HG02763 (cell line): ENCODE results near the gene ITGA5.

Experiments used
- ATAC-seq: cut with Tn5 transposase; IDR thresholded peaks from one replicate; pipeline ENCODE4 v1.9.1; 2021; ENCODE audit warnings: mild to moderate bottlenecking, moderate library complexity; ENCODE audit not compliant: unreplicated experiment

The ITGA5 gene

DNA sequence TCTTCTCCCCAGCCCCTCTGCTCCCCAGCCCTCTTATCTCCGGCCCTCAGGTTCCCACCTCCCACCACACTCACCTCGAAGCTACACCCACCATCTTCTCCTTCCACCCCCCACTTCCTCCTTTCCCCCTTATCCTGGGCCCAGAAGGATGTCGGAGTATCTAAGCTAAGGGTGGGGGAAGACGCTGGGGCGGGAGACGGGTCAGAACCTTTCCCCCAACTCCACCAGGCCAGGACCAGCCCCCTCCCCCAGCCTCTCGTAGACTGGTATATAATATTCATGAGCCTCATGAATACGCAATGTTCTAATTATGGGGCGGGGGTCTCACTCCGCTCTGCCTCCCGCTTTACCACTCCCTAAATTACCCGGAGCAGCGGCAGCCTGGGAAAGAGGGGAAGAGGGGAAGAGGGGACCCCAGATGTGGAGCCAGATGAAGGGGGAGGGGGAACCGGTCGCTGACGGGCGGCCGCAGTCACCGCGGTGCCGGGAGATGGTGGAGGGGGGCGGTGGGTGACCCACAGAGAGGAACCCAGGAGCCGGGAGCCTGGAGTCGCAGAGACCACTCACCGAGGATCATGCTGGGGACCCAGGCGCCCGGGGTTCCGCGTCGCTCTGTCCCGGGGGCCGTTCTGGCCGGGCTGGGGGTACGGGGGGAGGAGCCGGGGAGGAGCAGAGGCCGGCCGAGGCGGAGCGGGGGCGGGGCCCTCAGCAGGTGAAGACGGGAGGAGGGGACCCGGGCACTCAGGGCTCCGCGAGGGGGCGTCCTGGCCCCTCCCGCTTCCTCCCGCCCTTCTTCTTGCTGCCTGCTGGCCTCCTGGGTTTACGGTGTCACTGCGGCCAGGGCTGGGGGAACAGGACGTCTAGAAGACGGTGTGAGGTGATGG is 28.2 kb downstream of the ITGA5 start:
- no peak for ATAC-seq

DNA sequence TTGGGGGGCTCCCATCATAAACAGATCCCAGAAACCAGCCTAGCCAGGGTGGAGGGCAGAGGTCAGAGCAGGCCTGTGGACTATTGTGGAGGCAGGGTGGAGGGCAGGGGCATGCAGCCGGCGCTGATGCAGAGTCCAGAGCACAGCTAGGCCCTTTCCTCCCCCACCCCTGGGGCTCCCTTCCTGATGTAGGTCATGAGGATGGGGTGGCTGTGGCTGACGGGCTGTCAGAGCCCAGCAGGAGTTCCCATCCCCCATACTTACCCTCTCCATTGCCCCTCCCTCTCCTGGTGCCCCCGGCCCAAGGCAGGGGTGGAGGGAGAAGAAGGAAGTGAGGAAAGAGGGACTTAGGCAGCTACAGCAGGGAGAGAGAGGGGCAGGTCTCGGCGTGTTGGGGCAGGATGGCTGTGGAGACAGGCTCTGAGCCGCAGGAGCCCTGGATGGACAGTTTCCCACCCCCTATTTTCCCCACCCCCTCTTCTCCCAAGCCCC is 28.8 kb downstream of the ITGA5 start:
- ATAC-seq = no peak

DNA sequence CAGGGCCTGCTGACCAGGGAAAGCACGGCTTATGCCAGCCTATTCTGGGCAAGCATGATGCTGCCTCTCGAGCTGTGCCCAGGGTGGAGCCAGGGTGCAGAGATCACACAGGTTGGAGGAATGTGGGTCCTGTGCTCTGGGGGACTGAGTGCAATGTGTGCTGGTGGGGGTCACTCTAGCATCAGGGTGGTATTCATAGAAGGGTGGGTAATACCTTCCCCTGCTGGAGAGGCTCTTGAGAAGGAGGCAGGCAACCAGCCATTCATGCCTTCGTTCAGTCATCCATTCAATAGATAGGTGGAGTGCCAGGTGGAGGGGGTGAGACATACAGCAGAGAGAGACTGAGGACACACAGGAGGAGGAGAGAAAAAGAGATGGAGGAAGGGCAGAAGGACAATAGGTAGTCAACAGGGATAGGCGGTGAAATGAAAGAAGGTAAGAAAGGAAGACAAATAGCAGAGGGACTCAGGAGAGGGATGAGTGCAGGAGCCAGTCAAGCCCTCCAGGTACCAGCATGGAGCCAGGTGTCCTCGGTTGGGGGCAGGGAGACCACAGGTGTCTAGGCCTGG is 29.4 kb downstream of the ITGA5 start:
- ATAC-seq = no peak

DNA sequence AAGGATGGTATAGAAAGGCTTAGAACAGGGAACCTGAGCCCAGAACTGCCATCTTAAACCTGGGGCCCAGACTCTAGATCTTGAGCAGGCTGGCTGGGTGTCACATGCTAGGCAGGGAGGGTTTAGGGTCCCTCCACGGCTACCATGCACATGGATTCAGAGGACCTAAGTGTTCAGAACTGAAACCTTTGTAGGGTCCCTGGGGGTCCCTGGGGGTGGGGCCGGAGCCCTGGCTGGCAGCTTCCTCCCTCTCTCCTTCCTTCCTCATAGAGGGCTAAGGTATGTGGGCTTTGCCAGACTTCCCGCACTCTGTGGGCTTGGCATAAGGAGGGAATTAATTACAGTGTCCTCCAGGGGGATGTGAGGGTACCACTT is 29.9 kb downstream of the ITGA5 start:
- no peak for ATAC-seq

DNA sequence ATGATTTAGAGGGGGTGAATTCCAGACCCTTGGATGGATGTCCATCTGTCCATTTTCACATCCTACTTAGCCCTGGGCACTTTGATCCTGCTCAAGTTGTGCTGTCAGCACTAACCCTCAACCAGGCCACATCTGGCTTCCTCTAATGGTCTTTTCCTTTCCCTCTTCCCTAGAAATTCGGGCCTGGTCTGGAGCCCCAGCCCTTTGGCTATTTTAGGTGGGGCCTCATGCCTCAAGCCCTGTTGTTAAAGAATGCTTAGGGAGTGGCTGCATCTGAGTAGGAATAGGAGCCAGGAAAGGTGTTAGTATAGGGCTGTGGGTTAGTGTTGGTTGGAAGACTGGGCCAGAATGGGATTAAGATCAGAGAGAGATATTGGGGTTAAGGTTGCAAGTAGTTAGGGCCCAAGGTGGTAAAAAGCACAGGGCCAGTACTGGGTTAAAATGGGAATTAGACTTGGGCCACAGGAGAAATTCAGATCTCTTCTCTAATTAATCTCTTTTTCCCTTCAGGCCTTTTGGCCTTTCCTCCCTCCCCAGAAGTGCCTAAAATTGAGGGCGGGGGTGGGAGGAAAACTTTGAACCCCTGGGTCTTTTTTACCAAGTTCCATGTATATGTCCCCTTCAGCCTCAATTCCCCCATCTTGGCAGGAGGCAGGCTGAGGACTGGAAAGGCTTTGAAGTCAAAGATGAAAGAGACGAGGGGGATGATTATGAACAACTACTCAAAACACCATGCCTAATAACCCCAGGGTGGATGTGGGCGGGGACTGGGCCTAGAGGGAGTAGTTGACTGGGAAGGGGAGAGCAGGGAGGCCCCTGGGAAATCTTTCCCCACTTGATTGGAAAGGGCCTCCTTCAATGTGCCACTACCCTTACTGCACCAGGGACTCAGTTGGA is 30.6 kb downstream of the ITGA5 start:
- no peak for ATAC-seq

DNA sequence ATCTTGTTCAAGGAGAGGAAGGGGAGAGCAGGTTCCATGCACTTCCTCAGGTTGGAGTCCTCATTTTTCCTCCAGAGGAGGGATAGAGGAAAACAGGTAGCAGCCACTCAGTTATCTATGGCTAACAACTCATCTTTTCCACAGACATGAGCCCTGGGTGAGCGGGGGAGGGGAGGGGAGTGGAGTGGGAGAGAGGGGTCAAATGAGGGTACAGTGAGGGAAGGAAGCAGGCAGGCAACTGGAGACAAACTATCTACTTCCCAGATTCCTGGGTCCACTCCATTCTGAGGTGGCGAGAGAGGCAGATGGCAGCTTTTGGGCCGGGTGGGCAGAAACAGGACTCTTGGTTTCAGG is 32.0 kb downstream of the ITGA5 start:
- no peak for ATAC-seq

DNA sequence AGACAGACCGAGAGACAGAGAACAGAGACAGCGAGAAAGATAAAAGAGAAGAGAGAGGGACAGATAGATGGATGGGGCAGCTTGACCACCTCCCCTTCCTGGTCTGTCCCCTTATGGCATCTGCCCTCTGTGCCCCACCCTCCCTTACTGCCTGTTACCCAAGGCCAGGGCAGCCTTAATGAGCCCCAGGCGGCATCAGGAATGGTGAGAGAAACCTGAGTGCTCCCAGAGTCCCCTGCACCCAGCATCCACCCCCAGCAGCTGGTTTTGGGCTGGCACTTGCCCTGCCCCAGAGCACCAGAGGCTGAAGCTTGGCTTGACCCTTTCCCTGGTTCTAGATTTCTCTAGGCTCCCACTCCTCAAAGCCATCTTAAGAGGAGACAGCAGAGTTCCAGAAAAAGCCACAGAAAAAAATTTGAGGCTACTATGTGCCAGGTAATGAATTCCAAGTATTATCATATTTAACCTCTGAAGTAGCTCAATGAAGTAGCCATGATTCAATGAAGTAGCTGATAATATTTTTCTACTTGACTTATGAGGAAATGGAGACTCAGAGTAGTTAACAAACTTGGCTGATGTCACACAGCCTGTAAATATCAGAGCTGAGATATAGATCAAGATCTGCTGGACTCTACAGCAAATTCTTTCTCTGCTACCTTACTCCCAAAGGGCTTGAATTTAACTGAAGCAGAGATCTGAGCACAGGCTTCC is 32.5 kb downstream of the ITGA5 start:
- ATAC-seq = no peak

DNA sequence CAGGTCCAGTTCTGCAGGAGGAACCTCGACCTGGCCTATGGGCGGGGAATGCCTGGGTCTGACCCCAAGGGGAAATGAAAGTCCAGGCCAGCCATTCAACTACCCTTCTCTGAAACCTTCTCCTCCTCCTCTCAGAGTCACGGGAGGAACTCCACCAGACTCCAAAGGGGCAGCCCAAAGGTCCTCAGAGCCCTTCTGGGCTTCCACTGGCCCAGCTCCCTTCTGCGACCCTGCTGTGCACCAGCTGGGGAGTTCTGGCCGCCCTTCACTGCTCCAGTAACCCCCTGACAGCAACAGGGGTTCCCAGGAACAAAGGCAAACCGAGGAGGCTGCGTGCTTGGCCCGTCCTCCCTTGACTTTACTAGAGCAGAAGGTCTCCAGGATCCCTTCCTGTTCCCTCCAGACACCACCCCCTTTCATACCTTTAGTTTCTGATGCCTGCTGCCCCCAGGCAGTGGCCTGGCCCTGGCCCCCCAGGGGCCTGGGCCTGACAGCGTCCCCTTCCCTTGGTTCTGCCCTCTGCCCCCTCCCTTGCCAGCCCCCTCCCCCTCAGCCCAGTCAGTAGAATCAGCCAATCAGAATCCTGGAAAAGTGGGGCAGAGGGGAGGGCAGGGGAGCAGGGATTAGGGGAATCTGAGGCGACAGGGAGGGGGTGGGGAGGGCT is 33.7 kb downstream of the ITGA5 start:
- peak; percentile 59 for ATAC-seq

DNA sequence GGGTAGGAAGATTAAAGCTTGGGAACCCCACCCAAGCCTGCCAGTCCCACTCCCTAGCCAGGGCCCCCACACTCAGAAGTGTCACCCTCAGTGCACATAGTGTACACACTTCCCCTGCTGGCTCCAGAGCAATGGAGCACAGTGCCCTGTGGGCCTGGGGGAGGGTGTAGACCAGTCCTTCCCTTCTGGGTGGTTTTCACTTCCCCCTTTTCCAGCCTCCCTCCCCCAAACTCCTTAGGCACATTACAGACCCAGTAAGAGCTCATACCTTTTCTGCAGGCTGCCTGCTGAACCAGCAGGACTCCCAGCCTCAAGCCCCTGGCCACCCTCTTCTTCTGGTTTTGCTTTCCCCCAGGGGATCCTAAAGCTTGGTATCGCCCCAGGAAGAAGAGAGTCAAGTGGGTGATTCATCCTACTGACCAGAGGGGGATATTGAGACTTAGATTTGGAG is 34.5 kb downstream of the ITGA5 start, which contains the start of gene ZNF385A:
TSS of gene ZNF385A (minus strand) at position 143 of the 451 bp plus-strand sequence. CDS start 219 bp downstream, outside the sequence.
- peak; percentile 24 for ATAC-seq

DNA sequence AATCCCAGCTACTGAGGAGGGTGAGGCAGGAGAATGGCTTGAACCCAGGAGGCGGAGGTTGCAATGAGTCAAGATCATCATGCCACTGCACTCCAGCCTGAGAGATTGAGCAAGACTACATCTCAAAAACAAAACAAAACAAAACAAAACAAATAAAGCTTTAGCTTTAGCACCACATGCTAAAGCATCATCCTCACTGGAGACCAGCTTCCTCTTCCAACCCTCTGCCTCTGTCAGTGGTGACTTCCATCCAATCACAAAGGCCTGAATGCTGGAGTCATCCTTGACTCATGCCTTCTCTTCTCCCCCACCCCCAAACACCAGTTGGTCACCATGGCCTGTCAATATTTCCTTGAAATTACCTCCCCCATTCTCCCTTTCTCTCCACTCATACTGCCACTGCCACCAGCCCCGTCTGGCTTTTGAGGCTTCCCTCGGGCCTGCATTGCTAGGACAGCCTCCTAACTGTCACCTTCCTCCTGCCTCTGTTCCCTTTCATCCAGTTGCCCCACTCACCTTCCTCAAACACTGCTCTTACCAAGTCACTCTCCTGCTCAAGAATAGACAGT is 35.9 kb downstream of the ITGA5 start:
- no peak for ATAC-seq

DNA sequence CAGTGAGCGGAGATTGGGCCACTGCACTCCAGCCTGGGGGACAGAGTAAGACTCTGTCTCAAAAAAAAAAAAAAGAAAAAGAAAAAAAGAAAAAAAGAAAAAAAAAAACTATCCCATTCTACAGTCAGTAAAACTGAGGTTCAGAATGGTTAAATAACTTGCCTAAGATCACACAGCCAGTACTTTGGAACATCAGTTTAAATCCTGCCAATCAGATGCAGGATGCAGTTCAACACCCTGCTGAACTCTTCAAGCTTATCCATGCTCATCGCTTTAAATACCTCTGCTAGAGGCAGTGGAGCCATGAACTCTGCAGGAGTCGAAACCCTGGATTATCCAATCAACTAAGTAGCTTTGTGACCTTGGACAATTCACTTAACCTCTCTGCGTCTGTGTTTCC is 37.9 kb downstream of the ITGA5 start:
- ATAC-seq = no peak

DNA sequence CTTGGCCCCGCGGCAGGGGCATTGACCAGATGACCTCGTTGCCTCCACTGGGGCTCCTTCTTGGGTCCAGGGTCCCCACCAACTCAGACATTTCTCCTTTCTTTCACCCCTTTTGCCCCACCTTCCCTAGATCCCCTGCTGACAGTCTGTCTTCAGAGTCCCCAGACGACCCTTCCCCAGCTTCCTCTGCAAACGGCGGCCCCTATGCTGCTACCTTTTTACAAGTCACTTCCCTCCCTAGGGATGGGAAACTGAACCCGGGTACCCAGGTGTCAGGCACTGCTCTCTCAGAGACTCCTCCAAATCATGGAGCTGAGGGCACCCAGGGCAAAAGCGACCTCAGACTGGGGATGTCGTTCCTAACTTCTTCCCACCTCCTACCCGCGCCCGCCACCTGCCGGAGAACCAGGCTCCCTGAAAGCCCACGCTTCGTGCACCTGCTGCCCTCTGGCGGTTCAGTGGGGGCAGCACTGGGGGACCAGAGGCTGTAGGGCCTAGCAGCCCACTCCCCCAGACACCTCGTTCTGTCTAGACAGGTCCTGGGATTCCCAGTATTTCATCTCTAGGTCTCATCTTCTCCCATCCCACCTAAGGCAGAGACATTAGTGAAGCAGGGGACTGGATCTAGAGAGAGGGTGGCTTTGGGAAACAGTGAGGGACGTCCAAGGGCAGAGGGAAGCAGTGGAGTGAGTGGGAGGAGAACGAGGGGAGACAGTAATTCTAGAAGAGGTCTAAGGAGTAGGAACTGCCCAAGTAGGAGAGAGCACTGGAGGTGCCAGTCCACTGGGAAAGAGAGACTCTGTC is 39.5 kb downstream of the ITGA5 start:
- ATAC-seq = peak; percentile 69

DNA sequence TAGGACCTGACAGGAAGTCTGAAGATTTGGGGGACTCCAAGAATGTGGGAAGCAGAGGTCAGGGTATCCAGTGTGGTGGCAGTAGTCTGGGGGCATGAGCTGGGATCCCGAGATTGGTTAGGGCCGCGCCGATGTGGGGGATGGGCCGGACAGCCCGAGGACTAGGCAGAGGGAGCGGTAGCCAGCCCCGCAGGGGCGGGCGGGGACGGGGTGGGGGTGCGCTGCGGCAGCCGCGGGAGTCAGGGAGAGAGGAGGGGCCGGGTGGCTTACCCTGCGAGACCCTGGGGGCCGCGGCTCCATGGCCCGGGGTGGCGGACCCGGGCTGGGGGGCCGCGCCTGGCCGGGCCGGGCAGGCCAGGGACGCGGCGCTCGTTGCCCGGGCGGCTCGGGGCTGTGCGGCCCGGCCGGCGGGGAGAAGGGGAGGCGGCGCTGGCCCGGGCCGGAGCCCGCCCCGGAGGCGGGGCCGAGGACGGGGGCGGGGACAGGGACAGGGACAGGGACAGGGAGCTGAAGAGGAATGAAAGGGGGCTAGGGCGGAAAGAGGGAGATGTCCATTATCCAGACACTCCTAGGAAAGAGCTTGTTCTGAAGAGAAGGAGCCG is 40.2 kb downstream of the ITGA5 start:
- no peak for ATAC-seq

DNA sequence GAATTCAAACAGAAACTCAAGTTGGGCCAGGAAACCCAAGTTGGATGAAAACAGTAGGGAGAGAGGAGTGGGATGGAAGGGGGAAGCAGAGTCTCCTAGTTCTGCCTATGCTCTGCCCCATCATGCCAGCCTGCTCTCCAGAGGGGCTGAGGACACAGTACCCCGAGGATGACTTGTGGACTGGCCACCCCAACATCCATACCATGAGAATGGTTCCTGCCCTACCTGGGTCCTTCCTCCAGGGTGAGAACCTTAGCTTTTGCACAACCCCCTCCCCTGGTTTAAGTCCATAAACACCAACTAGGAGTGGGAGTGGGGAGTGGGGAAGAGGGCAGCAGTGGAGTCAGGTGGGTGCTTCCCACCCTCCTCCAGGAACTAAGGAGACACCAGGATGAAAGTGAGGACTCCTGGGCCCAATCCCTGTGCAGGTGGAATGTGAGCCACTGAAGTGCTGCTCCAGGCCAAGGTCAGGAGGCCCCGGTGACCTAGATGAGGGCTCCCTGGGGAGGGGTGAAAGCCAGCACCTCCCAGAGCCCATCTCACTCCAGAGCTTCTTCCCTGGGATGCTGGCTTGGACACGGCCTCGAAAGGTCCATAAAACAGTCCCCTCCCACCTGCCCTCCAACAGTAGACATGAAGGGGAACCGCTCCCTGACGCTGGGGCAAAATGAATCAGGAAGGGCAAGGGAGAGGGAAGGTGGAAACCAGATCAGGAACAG is 41.1 kb downstream of the ITGA5 start:
- ATAC-seq = no peak

DNA sequence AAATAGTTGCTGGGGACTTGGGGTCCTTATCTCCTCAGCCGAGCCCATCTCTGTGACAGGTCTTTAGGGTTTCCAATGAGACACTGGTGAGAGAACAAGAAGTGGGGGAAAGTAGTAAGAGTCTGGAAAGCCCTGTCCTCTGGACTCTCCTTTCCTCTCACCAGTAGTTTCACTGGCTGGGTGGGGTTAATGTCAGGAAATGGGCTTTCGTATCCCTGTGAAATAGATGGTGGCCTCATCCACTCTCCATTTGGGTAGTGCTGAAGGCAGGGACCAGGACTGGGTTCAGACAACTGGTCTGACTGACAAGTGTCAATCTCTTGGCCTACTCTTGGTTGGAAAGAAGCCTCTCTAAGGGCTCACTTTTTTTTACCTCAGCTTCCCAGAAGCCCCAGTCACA is 42.1 kb downstream of the ITGA5 start:
- no peak for ATAC-seq

DNA sequence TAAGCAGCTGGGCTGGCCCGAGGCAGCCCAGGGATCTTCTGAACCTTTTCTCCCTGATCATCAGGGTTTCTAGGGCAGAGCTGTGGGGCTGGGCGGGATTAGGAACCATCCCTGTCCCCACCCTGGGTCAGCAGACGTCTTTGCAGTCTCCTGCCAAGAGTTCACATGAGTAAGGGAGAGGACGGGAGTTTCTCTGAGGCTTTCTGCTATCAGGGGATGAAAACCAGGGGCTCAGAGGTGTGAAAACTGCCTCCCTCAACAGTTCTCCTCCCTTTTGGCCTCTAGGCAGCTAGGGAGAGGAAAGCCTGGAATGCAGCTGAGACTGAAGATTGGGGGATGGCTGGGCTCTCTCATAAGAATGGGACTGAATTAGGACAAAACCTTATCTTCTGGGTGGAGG is 42.5 kb downstream of the ITGA5 start:
- no peak for ATAC-seq

DNA sequence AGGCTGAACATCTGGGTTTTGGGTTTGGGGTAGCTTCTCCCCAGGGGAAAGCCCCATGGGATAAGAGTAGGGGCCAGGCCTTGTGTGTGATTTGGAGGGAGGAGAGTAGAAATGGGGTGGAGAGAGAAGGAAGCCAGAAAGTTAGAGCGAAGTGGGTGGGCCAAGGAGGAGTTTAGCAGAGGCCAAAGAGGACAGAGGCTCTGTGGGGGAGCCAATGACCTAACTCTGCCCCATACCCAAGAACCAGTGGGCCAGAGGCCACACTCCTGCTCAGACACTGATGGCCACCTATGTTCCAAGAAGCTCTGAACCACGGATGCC is 43.8 kb downstream of the ITGA5 start:
- no peak for ATAC-seq
